ENCODE results near the gene TYRP1. TPM values are rescaled to one million over a fixed set of nuclear protein-coding genes. Genes with fewer than 3 reads are reported as not detected.

Gene TYRP1
- total RNA-seq, 2 donors from 2014 or later: not detected

- no peaks in the 10 kb centered on the region for H3K4me1 ChIP-seq
- no peak for ATAC-seq
These were observed 828 bp downstream of the TYRP1 start for GRCh38 chr9:12694013-12694412.

GRCh38 chr9:12695474-12695873, 2.3 kb downstream of the TYRP1 start:
- TF ChIP-seq, protein P1, sequence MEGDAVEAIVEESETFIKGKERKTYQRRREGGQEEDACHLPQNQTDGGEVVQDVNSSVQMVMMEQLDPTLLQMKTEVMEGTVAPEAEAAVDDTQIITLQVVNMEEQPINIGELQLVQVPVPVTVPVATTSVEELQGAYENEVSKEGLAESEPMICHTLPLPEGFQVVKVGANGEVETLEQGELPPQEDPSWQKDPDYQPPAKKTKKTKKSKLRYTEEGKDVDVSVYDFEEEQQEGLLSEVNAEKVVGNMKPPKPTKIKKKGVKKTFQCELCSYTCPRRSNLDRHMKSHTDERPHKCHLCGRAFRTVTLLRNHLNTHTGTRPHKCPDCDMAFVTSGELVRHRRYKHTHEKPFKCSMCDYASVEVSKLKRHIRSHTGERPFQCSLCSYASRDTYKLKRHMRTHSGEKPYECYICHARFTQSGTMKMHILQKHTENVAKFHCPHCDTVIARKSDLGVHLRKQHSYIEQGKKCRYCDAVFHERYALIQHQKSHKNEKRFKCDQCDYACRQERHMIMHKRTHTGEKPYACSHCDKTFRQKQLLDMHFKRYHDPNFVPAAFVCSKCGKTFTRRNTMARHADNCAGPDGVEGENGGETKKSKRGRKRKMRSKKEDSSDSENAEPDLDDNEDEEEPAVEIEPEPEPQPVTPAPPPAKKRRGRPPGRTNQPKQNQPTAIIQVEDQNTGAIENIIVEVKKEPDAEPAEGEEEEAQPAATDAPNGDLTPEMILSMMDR (IDR thresholded peaks at IDR 0.05): no peak
- TF ChIP-seq POLR2A (IDR thresholded peaks at IDR 0.05): no peak
- intact Hi-C loops (cut with DNase I): no loop called here
- Histone ChIP-seq H3K36me3 (replicated peaks in 1 of 2; ENCODE audit: insufficient read depth in 1 of 2, low read depth in 2 of 2) (no peaks in the 10 kb centered on the region), H3K4me3 (no peak overlapping the region), H3K27me3 (no peaks in the 10 kb centered on the region), H3K9me3 (no peaks in the 10 kb centered on the region), H3K27ac (no peak overlapping the region), H3K4me1 (no peaks in the 10 kb centered on the region)
- DNase-seq (peak in 3 of 4 donors; percentile 15 to 44 (median 39)), ATAC-seq (no peak)
- 38 to 47% methylated on average over 4 of the region's 4 CpGs for WGBS, 2 donors

More at GRCh38 chr9:12694013-12694412, 828 bp downstream of the TYRP1 start:
- Histone ChIP-seq H3K27ac (no peak overlapping the region), H3K9me3 (no peaks in the 10 kb centered on the region), H3K27me3 (no peaks in the 10 kb centered on the region), H3K36me3 (replicated peaks in 1 of 2; ENCODE audit: insufficient read depth in 1 of 2, low read depth in 2 of 2) (no peaks in the 10 kb centered on the region), H3K4me3 (no peak overlapping the region)
- intact Hi-C loops (cut with DNase I): no loop called here
- no peak for DNase-seq
- 76 to 87% methylated on average over 8 of the region's 8 CpGs for WGBS, 2 donors
- TF ChIP-seq, protein P1 (IDR thresholded peaks at IDR 0.05): no peak
- TF ChIP-seq POLR2A (IDR thresholded peaks at IDR 0.05): no peak

GRCh38 chr9:12696931-12697622, 3.9 kb downstream of the TYRP1 start:
- TF ChIP-seq, protein P1 (IDR thresholded peaks at IDR 0.05): no peak
- TF ChIP-seq POLR2A (IDR thresholded peaks at IDR 0.05): no peak
- Histone ChIP-seq H3K4me1 (no peaks in the 10 kb centered on the region), H3K4me3 (no peak overlapping the region), H3K36me3 (replicated peaks in 1 of 2; ENCODE audit: insufficient read depth in 1 of 2, low read depth in 2 of 2) (no peaks in the 10 kb centered on the region), H3K9me3 (no peaks in the 10 kb centered on the region), H3K27me3 (no peaks in the 10 kb centered on the region), H3K27ac (no peak overlapping the region)
- ATAC-seq (no peak), DNase-seq (no peak)
- intact Hi-C loops (cut with DNase I): no loop called here
- WGBS, 2 donors: 48 to 50% methylated on average over 4 of the region's 4 CpGs

DNA sequence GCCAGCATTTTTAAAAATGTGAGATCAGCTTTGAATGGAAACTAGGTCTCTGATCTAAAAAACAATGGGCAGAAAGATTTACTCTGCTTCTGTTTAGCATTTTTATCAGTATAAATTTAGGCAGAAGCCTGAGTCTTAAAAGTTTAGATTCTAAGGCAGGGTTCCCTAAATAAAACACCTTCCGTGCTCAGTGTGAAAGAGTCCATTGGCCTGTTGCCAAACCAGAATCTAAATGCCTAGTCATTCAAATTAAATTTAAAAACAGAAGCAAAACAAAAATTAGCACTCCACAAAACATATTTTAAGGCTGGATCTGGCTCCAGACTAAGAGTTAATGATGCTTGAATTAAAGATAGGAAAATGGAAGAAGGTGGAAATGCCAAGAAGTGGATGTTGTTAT, 4.5 kb downstream of the TYRP1 start:
- ATAC-seq (no peak), DNase-seq (no peak)
- TF ChIP-seq, protein P1 (IDR thresholded peaks at IDR 0.05): no peak
- no peak for TF ChIP-seq POLR2A (IDR thresholded peaks at IDR 0.05)
- no peaks in the 10 kb centered on the region for H3K9me3 ChIP-seq
- WGBS, 2 donors: 36 to 53% methylated on average over 1 of the region's 1 CpG
- no peaks in the 10 kb centered on the region for H3K36me3 ChIP-seq (replicated peaks in 1 of 2; ENCODE audit: insufficient read depth in 1 of 2, low read depth in 2 of 2)
- no peaks in the 10 kb centered on the region for H3K27me3 ChIP-seq
- intact Hi-C loops (cut with DNase I): no loop called here
- H3K4me3 ChIP-seq: no peak overlapping the region
- H3K27ac ChIP-seq: no peak overlapping the region
- no peaks in the 10 kb centered on the region for H3K4me1 ChIP-seq

GRCh38 chr9:12698266-12698665, 5.1 kb downstream of the TYRP1 start:
- H3K4me1 ChIP-seq: no peaks in the 10 kb centered on the region
- DNase-seq: no peak
- no peaks in the 10 kb centered on the region for H3K36me3 ChIP-seq (replicated peaks in 1 of 2; ENCODE audit: insufficient read depth in 1 of 2, low read depth in 2 of 2)
- no peak for TF ChIP-seq POLR2A (IDR thresholded peaks at IDR 0.05)
- TF ChIP-seq, protein P1 (IDR thresholded peaks at IDR 0.05): no peak
- no peaks in the 10 kb centered on the region for H3K27me3 ChIP-seq
- H3K9me3 ChIP-seq: no peaks in the 10 kb centered on the region
- 42 to 50% methylated on average over 4 of the region's 4 CpGs for WGBS, 2 donors
- H3K4me3 ChIP-seq: no peak overlapping the region
- ATAC-seq: no peak
- no peak overlapping the region for H3K27ac ChIP-seq
- intact Hi-C loops (cut with DNase I): no loop called here

All from body of pancreas (tissue), 4 donors.